ENCODE data around the gene LRRFIP2. TPM values are rescaled to one million over a fixed set of nuclear protein-coding genes. Genes with fewer than 3 reads are reported as not detected.

The LRRFIP2 gene
- total and polyA plus RNA-seq, 2 donors from 2014 or later: 26.1 to 61.4 TPM

DNA sequence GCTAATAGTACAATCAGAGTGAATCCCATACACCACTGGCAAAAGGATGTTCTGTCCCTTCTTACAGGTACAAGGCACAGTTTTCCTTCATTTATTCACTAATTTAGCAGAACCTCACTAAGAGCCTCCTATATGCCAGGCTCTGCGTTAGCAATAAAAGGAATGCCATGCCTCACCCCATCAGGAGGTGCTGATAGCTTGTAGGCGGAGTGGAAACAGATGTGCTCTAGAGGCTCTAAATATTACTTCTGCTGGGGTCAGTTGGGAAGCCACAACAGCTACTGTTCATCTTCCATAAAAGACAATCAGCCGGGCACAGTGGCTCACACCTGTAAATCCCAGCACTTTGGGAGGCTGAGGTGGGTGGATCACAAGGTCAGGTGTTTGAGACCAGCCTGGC lies 156.7 kb downstream of the LRRFIP2 start:
- Histone ChIP-seq H3K27me3 (ENCODE audit: control insufficient read depth, insufficient read depth, low read length) (no peaks in the 10 kb centered on the region), H3K4me3 (ENCODE audit: low read length in 3 of 3) (no peak overlapping the region), H3K4me1 (ENCODE audit: control insufficient read depth in 2 of 3, insufficient read depth in 2 of 3, low read depth in 1 of 3, low read length in 3 of 3) (no peaks in the 10 kb centered on the region), H3K9me3 (ENCODE audit: control insufficient read depth in 2 of 3, insufficient read depth in 1 of 3, low read length in 3 of 3) (no peaks in the 10 kb centered on the region), H3K9ac (ENCODE audit: low read length in 3 of 3) (no peak overlapping the region), H3K36me3 (ENCODE audit: control insufficient read depth in 2 of 3, insufficient read depth in 3 of 3, low read length in 3 of 3) (peaks cover 0 to 50% (median 33%) of the 10 kb centered on the region in 3 donors), H3K27ac (ENCODE audit: low read depth in 2 of 2, low read length in 2 of 2) (no peak overlapping the region)
- no peak for FAIRE-seq
- no peak for TF ChIP-seq CTCF (IDR thresholded peaks at IDR 0.05; ENCODE audit: borderline replicate concordance, extremely low read depth, insufficient read depth)
- intact Hi-C loops (cut with DNase I): no loop called here
- no peak for DNase-seq

DNA sequence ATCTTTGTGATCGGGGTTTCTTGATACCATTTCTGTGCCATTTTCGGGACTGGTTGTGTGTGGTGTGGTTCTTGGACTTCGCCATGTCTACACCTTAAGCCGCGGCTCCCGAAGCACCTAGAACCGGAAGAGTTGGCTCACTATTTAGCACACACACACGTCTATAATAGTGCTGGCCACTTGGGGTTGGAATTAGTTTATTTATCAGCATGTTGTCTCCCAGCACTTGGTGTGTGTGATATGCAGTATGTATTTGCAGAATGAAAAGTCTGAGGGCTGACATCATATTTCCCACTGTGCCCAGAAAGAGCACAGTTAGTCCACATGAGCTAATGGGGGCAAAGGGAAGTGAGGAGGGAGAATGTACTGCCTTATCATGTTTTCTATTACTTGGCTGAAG lies 157.5 kb downstream of the LRRFIP2 start:
- Histone ChIP-seq H3K27me3 (ENCODE audit: control insufficient read depth, insufficient read depth, low read length) (no peaks in the 10 kb centered on the region), H3K4me1 (ENCODE audit: control insufficient read depth in 2 of 3, insufficient read depth in 2 of 3, low read depth in 1 of 3, low read length in 3 of 3) (no peaks in the 10 kb centered on the region), H3K9me3 (ENCODE audit: control insufficient read depth in 2 of 3, insufficient read depth in 1 of 3, low read length in 3 of 3) (no peaks in the 10 kb centered on the region), H3K9ac (ENCODE audit: low read length in 3 of 3) (no peak overlapping the region), H3K4me3 (ENCODE audit: low read length in 3 of 3) (no peak overlapping the region), H3K36me3 (ENCODE audit: control insufficient read depth in 2 of 3, insufficient read depth in 3 of 3, low read length in 3 of 3) (peaks cover 0 to 50% (median 36%) of the 10 kb centered on the region in 3 donors), H3K27ac (ENCODE audit: low read depth in 2 of 2, low read length in 2 of 2) (no peak overlapping the region)
- DNase-seq (no peak), FAIRE-seq (no peak)
- TF ChIP-seq CTCF (IDR thresholded peaks at IDR 0.05; ENCODE audit: borderline replicate concordance, extremely low read depth, insufficient read depth): no peak
- intact Hi-C loops (cut with DNase I): no loop called here

- no peak overlapping the region for H3K27ac ChIP-seq (ENCODE audit: low read depth in 2 of 2, low read length in 2 of 2)
- H3K4me1 ChIP-seq (ENCODE audit: control insufficient read depth in 2 of 3, insufficient read depth in 2 of 3, low read depth in 1 of 3, low read length in 3 of 3): no peaks in the 10 kb centered on the region
- H3K27me3 ChIP-seq (ENCODE audit: control insufficient read depth, insufficient read depth, low read length): no peaks in the 10 kb centered on the region
- H3K9me3 ChIP-seq (ENCODE audit: control insufficient read depth in 2 of 3, insufficient read depth in 1 of 3, low read length in 3 of 3): no peaks in the 10 kb centered on the region
- H3K4me3 ChIP-seq (ENCODE audit: low read length in 3 of 3): no peak overlapping the region
- H3K36me3 ChIP-seq (ENCODE audit: control insufficient read depth in 2 of 3, insufficient read depth in 3 of 3, low read length in 3 of 3): peaks cover 0 to 39% (median 29%) of the 10 kb centered on the region in 3 donors
- no peak overlapping the region for H3K9ac ChIP-seq (ENCODE audit: low read length in 3 of 3)
- no peak for DNase-seq
- FAIRE-seq: no peak
- TF ChIP-seq CTCF (IDR thresholded peaks at IDR 0.05; ENCODE audit: borderline replicate concordance, extremely low read depth, insufficient read depth): no peak
- intact Hi-C loops (cut with DNase I): no loop called here
Observed at GRCh38 chr3:37015642-37016041, 158.7 kb downstream of the LRRFIP2 start.

GRCh38 chr3:37014620-37015019 lies 159.8 kb downstream of the LRRFIP2 start:
- Histone ChIP-seq H3K36me3 (ENCODE audit: control insufficient read depth in 2 of 3, insufficient read depth in 3 of 3, low read length in 3 of 3) (peaks cover 0 to 31% (median 23%) of the 10 kb centered on the region in 3 donors), H3K27me3 (ENCODE audit: control insufficient read depth, insufficient read depth, low read length) (no peaks in the 10 kb centered on the region), H3K4me1 (ENCODE audit: control insufficient read depth in 2 of 3, insufficient read depth in 2 of 3, low read depth in 1 of 3, low read length in 3 of 3) (no peaks in the 10 kb centered on the region), H3K4me3 (ENCODE audit: low read length in 3 of 3) (no peak overlapping the region), H3K27ac (ENCODE audit: low read depth in 2 of 2, low read length in 2 of 2) (no peak overlapping the region), H3K9ac (ENCODE audit: low read length in 3 of 3) (no peak overlapping the region), H3K9me3 (ENCODE audit: control insufficient read depth in 2 of 3, insufficient read depth in 1 of 3, low read length in 3 of 3) (no peaks in the 10 kb centered on the region)
- intact Hi-C loops (cut with DNase I): no loop called here
- TF ChIP-seq CTCF (IDR thresholded peaks at IDR 0.05; ENCODE audit: borderline replicate concordance, extremely low read depth, insufficient read depth): no peak
- DNase-seq: no peak
- FAIRE-seq: no peak
